Suprapubic skin (tissue), 4 donors: ENCODE measurements around the gene ORMDL2.

Experiments used
- CTCF ChIP-seq, 2 donors: fragments of 200-600 bp in 1 of 2; fragments of 450-650 bp in 1 of 2; sonication (generic) in 1 of 2; IDR thresholded peaks; one replicate each; pipeline ENCODE4 v1.5.1; 2016 to 2019; ENCODE audit warnings: antibody characterized with exemption in 2 of 2, mild to moderate bottlenecking in 1 of 2, moderate library complexity in 1 of 2
- EP300 ChIP-seq: sonication (generic); formaldehyde crosslinking; IDR thresholded peaks from one replicate; pipeline ENCODE4 v1.6.1; 2017; ENCODE audit warnings: antibody characterized with exemption
- POLR2A ChIP-seq, 2 donors: fragments of 450-650 bp; IDR thresholded peaks; one replicate each; pipeline ENCODE4 v1.6.1; 2017; ENCODE audit warnings: antibody characterized with exemption in 2 of 2, mild to moderate bottlenecking in 2 of 2, moderate library complexity in 2 of 2
- POLR2AphosphoS5 ChIP-seq, 3 donors: sonication (generic); formaldehyde crosslinking; IDR thresholded peaks; one replicate each; pipeline ENCODE4 v1.6.1; 2017; ENCODE audit warnings: antibody characterized with exemption in 3 of 3

GRCh38 chr12:55795950-55796349 is 21.9 kb upstream of the ORMDL2 start:
- TF ChIP-seq EP300 (no peak), CTCF (IDR thresholded peaks at IDR 0.05) (no peak), POLR2A (IDR thresholded peaks at IDR 0.05) (no peak), POLR2AphosphoS5 (IDR thresholded peaks at IDR 0.05) (no peak)
